22Rv1 (cell line): ENCODE data around the gene ATP2B2.

ENCODE experiments used
- H3K27ac ChIP-seq: fragments of 450-650 bp; 2 replicates; pipeline ENCODE4 v1.5.1; 2017
- CTCF ChIP-seq: fragments of 450-650 bp; IDR thresholded peaks from 2 replicates; pipeline ENCODE4 v1.5.1; 2017; ENCODE audit warnings: mild to moderate bottlenecking
- ZFX ChIP-seq: fragments of 450-650 bp; IDR thresholded peaks from 2 replicates; pipeline ENCODE4 v1.6.1; 2017; ENCODE audit warnings: antibody characterized with exemption, borderline replicate concordance

Gene ATP2B2

GRCh38 chr3:10340046-10340445 lies 165.3 kb downstream of the ATP2B2 start:
- no peak overlapping the region for H3K27ac ChIP-seq
- no peak for TF ChIP-seq CTCF
- no peak for TF ChIP-seq ZFX

GRCh38 chr3:10339376-10339955 lies 165.9 kb downstream of the ATP2B2 start:
- no peak overlapping the region for H3K27ac ChIP-seq
- TF ChIP-seq CTCF = no peak
- no peak for TF ChIP-seq ZFX

GRCh38 chr3:10338591-10339353 lies 166.6 kb downstream of the ATP2B2 start:
- no peak overlapping the region for H3K27ac ChIP-seq
- TF ChIP-seq ZFX (no peak), CTCF (no peak)

GRCh38 chr3:10338164-10338470 lies 167.3 kb downstream of the ATP2B2 start:
- TF ChIP-seq CTCF (no peak), ZFX (no peak)
- no peak overlapping the region for H3K27ac ChIP-seq

GRCh38 chr3:10337323-10338163 lies 167.8 kb downstream of the ATP2B2 start:
- H3K27ac ChIP-seq = no peak overlapping the region
- no peak for TF ChIP-seq CTCF
- TF ChIP-seq ZFX = no peak

- H3K27ac ChIP-seq = no peak overlapping the region
- TF ChIP-seq ZFX (no peak), CTCF (no peak)
Measured at GRCh38 chr3:10336761-10337160, 168.6 kb downstream of the ATP2B2 start.
